H1 (cell line): ENCODE measurements around the gene SPINT2. TPM values are rescaled to one million over a fixed set of nuclear protein-coding genes. Genes with fewer than 3 reads are reported as not detected.

Experiments
- CBX8 ChIP-seq: fragments of 300-800, 300-1000 bp; sonication (generic); IDR thresholded peaks from 2 replicates; pipeline ENCODE4 v1.7.1; 2016; ENCODE audit warnings: low read depth, low read length, borderline replicate concordance
- CREB1 ChIP-seq: IDR thresholded peaks from 2 replicates; pipeline ENCODE4 v1.6.1; 2012; ENCODE audit warnings: inconsistent platforms
- RFX5 ChIP-seq: IDR thresholded peaks from 2 replicates; pipeline ENCODE4 v1.6.1; 2011; ENCODE audit warnings: low read depth, low read length, improper control_type of control experiment, borderline replicate concordance
- SUZ12 ChIP-seq: fragments of 200-600 bp; sonication (generic); IDR thresholded peaks from 2 replicates; pipeline ENCODE4 v1.6.1; 2012; ENCODE audit warnings: mild to moderate bottlenecking, inconsistent platforms, low read length, moderate library complexity, mixed read lengths
- TAF7 ChIP-seq: optimal IDR thresholded peaks from 2 replicates; pipeline ENCODE3; 2011; ENCODE audit warnings: low read depth, mild to moderate bottlenecking, inconsistent platforms, low read length, moderate library complexity, borderline replicate concordance
- ZNF274 ChIP-seq: IDR thresholded peaks from 2 replicates; pipeline ENCODE4 v1.7.0; 2012; ENCODE audit warnings: low read length, borderline replicate concordance; ENCODE audit errors: extremely low read depth
- polyA plus RNA-seq, 7 experiments: library from polyadenylated mRNA; depleted of rRNA in 3 of 7; stranded (reverse) in 5 of 7; unstranded in 2 of 7; fragments of >200 nt in 5 of 7; fragments of 200-250 nt in 2 of 7; gene quantifications; 1 replicate in 5 of 7; 2 replicates in 1 of 7; 4 replicates in 1 of 7; pipeline versions ENCODE4 v1.2.1 to v1.2.3, GENCODE V29; 2011 to 2013; ENCODE audit warnings: missing spikeins in 2 of 7, mixed read lengths in 2 of 7
- total RNA-seq: library from RNA; stranded (reverse); fragmentation: NEBNext Ultra II Directional; extraction: Animal tissue kit (Norgen Biotek cat#: 25700); gene quantifications from 2 replicates; pipeline ENCODE4 v1.2.1, GENCODE V29; 2021
- TF ChIP-seq, protein P1 (sequence below): fragments of 300-600 bp; sonication (generic); IDR thresholded peaks from 2 replicates; pipeline ENCODE4 v1.7.1; 2012; ENCODE audit warnings: low read length, moderate library complexity, mild to moderate bottlenecking, inconsistent platforms; ENCODE audit not compliant: insufficient replicate concordance
- TF ChIP-seq, protein P2 (sequence below): IDR thresholded peaks from 2 replicates; pipeline ENCODE4 v1.6.1; 2012; ENCODE audit warnings: low read length, inconsistent platforms

Gene SPINT2
- total and polyA plus RNA-seq, 2 of the 8 experiments (the other 6 are each of a cell fraction or from before 2014, with no cell fraction given), result 294 to 296 TPM

DNA sequence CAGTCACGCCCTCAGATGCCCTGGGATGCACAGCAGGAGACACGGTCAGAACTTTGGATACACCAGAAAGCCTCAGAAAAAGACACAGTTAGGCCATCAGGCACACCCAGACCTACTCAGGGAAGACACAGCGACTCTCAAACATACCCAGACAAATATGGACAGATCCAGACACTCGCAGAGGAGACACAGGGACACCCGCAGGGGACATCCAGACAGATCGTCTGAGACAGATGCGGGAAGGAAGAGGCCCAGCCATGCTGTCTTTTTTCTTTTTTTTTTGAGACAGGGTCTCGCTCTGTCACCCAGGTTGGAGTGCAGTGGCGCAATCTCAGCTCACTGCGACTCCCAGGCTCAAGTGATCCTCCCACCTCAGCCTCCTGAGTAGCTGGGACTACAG lies 45.2 kb upstream of the SPINT2 start (continued):
- TF ChIP-seq, protein P1, sequence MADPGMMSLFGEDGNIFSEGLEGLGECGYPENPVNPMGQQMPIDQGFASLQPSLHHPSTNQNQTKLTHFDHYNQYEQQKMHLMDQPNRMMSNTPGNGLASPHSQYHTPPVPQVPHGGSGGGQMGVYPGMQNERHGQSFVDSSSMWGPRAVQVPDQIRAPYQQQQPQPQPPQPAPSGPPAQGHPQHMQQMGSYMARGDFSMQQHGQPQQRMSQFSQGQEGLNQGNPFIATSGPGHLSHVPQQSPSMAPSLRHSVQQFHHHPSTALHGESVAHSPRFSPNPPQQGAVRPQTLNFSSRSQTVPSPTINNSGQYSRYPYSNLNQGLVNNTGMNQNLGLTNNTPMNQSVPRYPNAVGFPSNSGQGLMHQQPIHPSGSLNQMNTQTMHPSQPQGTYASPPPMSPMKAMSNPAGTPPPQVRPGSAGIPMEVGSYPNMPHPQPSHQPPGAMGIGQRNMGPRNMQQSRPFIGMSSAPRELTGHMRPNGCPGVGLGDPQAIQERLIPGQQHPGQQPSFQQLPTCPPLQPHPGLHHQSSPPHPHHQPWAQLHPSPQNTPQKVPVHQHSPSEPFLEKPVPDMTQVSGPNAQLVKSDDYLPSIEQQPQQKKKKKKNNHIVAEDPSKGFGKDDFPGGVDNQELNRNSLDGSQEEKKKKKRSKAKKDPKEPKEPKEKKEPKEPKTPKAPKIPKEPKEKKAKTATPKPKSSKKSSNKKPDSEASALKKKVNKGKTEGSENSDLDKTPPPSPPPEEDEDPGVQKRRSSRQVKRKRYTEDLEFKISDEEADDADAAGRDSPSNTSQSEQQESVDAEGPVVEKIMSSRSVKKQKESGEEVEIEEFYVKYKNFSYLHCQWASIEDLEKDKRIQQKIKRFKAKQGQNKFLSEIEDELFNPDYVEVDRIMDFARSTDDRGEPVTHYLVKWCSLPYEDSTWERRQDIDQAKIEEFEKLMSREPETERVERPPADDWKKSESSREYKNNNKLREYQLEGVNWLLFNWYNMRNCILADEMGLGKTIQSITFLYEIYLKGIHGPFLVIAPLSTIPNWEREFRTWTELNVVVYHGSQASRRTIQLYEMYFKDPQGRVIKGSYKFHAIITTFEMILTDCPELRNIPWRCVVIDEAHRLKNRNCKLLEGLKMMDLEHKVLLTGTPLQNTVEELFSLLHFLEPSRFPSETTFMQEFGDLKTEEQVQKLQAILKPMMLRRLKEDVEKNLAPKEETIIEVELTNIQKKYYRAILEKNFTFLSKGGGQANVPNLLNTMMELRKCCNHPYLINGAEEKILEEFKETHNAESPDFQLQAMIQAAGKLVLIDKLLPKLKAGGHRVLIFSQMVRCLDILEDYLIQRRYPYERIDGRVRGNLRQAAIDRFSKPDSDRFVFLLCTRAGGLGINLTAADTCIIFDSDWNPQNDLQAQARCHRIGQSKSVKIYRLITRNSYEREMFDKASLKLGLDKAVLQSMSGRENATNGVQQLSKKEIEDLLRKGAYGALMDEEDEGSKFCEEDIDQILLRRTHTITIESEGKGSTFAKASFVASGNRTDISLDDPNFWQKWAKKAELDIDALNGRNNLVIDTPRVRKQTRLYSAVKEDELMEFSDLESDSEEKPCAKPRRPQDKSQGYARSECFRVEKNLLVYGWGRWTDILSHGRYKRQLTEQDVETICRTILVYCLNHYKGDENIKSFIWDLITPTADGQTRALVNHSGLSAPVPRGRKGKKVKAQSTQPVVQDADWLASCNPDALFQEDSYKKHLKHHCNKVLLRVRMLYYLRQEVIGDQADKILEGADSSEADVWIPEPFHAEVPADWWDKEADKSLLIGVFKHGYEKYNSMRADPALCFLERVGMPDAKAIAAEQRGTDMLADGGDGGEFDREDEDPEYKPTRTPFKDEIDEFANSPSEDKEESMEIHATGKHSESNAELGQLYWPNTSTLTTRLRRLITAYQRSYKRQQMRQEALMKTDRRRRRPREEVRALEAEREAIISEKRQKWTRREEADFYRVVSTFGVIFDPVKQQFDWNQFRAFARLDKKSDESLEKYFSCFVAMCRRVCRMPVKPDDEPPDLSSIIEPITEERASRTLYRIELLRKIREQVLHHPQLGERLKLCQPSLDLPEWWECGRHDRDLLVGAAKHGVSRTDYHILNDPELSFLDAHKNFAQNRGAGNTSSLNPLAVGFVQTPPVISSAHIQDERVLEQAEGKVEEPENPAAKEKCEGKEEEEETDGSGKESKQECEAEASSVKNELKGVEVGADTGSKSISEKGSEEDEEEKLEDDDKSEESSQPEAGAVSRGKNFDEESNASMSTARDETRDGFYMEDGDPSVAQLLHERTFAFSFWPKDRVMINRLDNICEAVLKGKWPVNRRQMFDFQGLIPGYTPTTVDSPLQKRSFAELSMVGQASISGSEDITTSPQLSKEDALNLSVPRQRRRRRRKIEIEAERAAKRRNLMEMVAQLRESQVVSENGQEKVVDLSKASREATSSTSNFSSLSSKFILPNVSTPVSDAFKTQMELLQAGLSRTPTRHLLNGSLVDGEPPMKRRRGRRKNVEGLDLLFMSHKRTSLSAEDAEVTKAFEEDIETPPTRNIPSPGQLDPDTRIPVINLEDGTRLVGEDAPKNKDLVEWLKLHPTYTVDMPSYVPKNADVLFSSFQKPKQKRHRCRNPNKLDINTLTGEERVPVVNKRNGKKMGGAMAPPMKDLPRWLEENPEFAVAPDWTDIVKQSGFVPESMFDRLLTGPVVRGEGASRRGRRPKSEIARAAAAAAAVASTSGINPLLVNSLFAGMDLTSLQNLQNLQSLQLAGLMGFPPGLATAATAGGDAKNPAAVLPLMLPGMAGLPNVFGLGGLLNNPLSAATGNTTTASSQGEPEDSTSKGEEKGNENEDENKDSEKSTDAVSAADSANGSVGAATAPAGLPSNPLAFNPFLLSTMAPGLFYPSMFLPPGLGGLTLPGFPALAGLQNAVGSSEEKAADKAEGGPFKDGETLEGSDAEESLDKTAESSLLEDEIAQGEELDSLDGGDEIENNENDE, result no peak
- TF ChIP-seq TAF7, result no peak
- no peak for TF ChIP-seq SUZ12
- no peak for TF ChIP-seq CREB1
- TF ChIP-seq ZNF274, result no peak
- TF ChIP-seq, protein P2, sequence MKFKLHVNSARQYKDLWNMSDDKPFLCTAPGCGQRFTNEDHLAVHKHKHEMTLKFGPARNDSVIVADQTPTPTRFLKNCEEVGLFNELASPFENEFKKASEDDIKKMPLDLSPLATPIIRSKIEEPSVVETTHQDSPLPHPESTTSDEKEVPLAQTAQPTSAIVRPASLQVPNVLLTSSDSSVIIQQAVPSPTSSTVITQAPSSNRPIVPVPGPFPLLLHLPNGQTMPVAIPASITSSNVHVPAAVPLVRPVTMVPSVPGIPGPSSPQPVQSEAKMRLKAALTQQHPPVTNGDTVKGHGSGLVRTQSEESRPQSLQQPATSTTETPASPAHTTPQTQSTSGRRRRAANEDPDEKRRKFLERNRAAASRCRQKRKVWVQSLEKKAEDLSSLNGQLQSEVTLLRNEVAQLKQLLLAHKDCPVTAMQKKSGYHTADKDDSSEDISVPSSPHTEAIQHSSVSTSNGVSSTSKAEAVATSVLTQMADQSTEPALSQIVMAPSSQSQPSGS, result no peak
- TF ChIP-seq RFX5, result no peak
- no peak for TF ChIP-seq CBX8
